Measurements from ENCODE around the gene ELOVL2. TPM values are rescaled to one million over a fixed set of nuclear protein-coding genes. Genes with fewer than 3 reads are reported as not detected.
A peak's percentile ranks its signal among the peaks of the same experiment; 100 is the strongest.

ELOVL2 gene
- total RNA-seq, 1 experiment from 2014 or later = 12.7 TPM

DNA sequence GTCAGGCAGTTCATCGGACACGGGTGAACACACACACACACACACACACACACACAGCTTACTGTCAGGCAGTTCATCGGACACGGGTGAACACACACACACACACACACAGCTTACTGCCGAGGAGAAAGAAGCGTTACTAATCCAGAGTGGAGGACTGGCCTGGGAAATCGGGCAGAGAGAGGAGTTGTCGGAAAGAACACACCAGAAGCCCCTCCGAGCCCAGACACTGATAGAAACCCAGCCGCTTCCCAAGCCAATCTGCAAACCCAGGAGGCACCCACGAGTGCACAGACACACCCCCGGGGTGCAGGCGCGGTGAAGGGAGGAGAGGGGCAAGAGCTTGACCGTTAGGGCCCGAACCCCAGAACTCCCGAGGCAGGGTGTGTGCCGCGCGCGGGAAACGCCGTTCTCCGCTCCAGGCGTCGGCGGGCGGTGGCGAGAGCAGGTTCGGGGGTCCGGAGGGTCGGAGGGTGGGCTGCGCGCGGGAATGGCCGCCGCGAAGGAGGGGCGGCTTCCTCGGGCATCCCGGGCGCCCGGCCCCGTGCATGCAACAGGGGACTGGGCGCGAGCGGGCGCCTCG is 636 bp downstream of the ELOVL2 start:
- no peak for TF ChIP-seq EZH2 (IDR thresholded peaks at IDR 0.05; ENCODE audit: borderline replicate concordance, low read depth, low read length, poor library complexity, severe bottlenecking)
- TF ChIP-seq, protein P1, sequence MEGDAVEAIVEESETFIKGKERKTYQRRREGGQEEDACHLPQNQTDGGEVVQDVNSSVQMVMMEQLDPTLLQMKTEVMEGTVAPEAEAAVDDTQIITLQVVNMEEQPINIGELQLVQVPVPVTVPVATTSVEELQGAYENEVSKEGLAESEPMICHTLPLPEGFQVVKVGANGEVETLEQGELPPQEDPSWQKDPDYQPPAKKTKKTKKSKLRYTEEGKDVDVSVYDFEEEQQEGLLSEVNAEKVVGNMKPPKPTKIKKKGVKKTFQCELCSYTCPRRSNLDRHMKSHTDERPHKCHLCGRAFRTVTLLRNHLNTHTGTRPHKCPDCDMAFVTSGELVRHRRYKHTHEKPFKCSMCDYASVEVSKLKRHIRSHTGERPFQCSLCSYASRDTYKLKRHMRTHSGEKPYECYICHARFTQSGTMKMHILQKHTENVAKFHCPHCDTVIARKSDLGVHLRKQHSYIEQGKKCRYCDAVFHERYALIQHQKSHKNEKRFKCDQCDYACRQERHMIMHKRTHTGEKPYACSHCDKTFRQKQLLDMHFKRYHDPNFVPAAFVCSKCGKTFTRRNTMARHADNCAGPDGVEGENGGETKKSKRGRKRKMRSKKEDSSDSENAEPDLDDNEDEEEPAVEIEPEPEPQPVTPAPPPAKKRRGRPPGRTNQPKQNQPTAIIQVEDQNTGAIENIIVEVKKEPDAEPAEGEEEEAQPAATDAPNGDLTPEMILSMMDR (conservative IDR thresholded peaks at IDR 0.05; ENCODE audit: low read depth, low read length) = no peak
- no TSS peak for BruUV-seq (replicated peaks)
- Histone ChIP-seq H3K4me3 (ENCODE audit: low read depth, low read length, poor library complexity, severe bottlenecking) (peak overlapping the region; percentile 82), H3K27ac (ENCODE audit: low read depth, low read length, poor library complexity, severe bottlenecking) (peak overlapping the region; percentile 58), H3K27me3 (replicated peaks; ENCODE audit: insufficient read depth, low read depth, low read length, poor library complexity) (peaks cover 2% of the 10 kb centered on the region), H3K4me1 (ENCODE audit: insufficient read depth, low read length, poor library complexity, severe bottlenecking) (peaks cover 9% of the 10 kb centered on the region), H3K9me3 (ENCODE audit: low read depth, low read length, poor library complexity, severe bottlenecking) (no peaks in the 10 kb centered on the region), H3K36me3 (ENCODE audit: insufficient read depth, low read length, poor library complexity, severe bottlenecking) (no peaks in the 10 kb centered on the region)
- ChIA-PET POLR2A (ENCODE audit: low non-redundant PET) (no interaction called here), CTCF (interaction anchor here (0.6 kb wide), 1 partner anchor 14 kb away, joined by 7 read pairs; no protein-coding TSS in a partner anchor)
- DNase-seq (ENCODE audit: low spot score) = no peak
- intact Hi-C loops (cut with micrococcal nuclease; ENCODE audit: unreplicated experiment) = no loop called here

DNA sequence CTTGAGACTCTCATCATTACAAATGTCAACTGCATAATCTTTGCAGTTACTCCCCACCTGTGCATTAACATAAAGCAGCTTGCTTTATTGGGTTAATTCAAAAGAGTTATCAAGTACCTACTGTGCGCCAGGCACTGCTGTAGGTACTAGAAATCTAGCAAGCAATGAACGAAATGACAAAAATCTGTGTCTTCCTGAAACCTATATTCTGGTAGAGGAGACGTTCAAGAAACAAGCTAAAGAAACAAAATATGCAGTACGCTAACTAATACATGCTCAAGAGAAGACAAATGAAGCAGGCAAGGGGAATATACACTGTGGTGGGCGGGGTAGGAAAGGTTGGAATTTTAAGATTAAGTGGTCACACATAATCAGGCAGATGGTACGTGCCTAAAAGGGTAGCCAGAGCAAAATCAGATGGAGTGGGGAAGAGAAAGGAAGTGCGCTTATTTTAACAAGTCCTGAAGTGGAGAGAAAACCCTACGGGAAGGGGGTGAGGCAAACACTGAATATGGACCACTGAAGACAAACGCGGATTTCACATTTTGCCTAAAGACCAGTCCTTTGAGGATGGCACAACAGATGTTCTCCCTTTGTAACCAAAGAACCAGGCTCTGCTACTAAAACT is 1.2 kb downstream of the ELOVL2 start:
- Histone ChIP-seq H3K9me3 (ENCODE audit: low read depth, low read length, poor library complexity, severe bottlenecking) (no peaks in the 10 kb centered on the region), H3K27me3 (replicated peaks; ENCODE audit: insufficient read depth, low read depth, low read length, poor library complexity) (peaks cover 2% of the 10 kb centered on the region), H3K36me3 (ENCODE audit: insufficient read depth, low read length, poor library complexity, severe bottlenecking) (no peaks in the 10 kb centered on the region), H3K27ac (ENCODE audit: low read depth, low read length, poor library complexity, severe bottlenecking) (peak overlapping the region; percentile 58), H3K4me1 (ENCODE audit: insufficient read depth, low read length, poor library complexity, severe bottlenecking) (peaks cover 9% of the 10 kb centered on the region), H3K4me3 (ENCODE audit: low read depth, low read length, poor library complexity, severe bottlenecking) (peak overlapping the region; percentile 82)
- no peak for TF ChIP-seq EZH2 (IDR thresholded peaks at IDR 0.05; ENCODE audit: borderline replicate concordance, low read depth, low read length, poor library complexity, severe bottlenecking)
- TF ChIP-seq, protein P1 (conservative IDR thresholded peaks at IDR 0.05; ENCODE audit: low read depth, low read length) = no peak
- TSS peak; percentile 29 for BruUV-seq (replicated peaks)
- intact Hi-C loops (cut with micrococcal nuclease; ENCODE audit: unreplicated experiment) = no loop called here
- ChIA-PET POLR2A (ENCODE audit: low non-redundant PET) (no interaction called here), CTCF (interaction anchor here (0.6 kb wide), 1 partner anchor 14 kb away, joined by 7 read pairs; no protein-coding TSS in a partner anchor)
- DNase-seq (ENCODE audit: low spot score) = peak; percentile 51

DNA sequence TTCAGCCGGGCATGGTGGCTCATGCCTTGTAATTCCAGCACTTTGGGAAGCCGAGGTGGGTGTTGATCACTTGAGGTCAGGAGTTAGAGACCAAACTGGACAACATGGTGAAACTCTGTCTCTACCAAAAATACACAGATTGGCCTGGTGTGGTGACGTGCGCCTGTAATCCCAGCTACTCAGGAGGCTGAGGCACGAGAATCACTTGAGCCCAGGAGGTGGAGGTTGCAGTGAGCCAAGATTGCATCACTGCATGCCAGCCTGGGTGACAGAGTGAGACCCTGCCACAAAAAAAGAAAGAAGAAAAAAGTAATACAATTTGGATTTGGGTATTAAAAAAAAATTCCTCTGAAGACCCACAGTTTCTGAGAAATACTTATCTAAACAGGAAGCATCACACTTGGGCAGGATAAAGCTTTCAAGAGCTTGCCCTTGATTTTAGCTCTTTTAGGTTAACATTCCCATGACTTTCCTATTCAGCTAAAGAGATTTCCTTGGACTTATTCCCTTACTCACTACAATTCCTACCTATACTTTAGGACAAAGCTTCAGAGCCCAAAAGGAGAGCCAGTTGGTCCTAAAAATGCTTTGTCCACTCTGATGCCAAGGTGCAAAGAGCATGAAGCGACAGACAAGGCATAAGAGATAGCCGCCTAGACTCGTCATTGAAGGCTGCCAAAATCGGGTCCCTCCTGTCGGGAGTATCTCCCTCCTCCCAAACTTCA is 1.9 kb downstream of the ELOVL2 start:
- ChIA-PET POLR2A (ENCODE audit: low non-redundant PET) (interaction anchor here (0.8 kb wide), 1 partner anchor 155 kb away, joined by 3 read pairs; the partner anchor contains the start of gene SYCP2L), CTCF (no interaction called here)
- TF ChIP-seq EZH2 (IDR thresholded peaks at IDR 0.05; ENCODE audit: borderline replicate concordance, low read depth, low read length, poor library complexity, severe bottlenecking) = no peak
- TF ChIP-seq, protein P1 (conservative IDR thresholded peaks at IDR 0.05; ENCODE audit: low read depth, low read length) = no peak
- no TSS peak for BruUV-seq (replicated peaks)
- Histone ChIP-seq H3K27ac (ENCODE audit: low read depth, low read length, poor library complexity, severe bottlenecking) (no peak overlapping the region), H3K9me3 (ENCODE audit: low read depth, low read length, poor library complexity, severe bottlenecking) (no peaks in the 10 kb centered on the region), H3K4me1 (ENCODE audit: insufficient read depth, low read length, poor library complexity, severe bottlenecking) (peaks cover 9% of the 10 kb centered on the region), H3K4me3 (ENCODE audit: low read depth, low read length, poor library complexity, severe bottlenecking) (peak overlapping the region; percentile 82), H3K36me3 (ENCODE audit: insufficient read depth, low read length, poor library complexity, severe bottlenecking) (no peaks in the 10 kb centered on the region), H3K27me3 (replicated peaks; ENCODE audit: insufficient read depth, low read depth, low read length, poor library complexity) (peaks cover 2% of the 10 kb centered on the region)
- DNase-seq (ENCODE audit: low spot score) = no peak
- intact Hi-C loops (cut with micrococcal nuclease; ENCODE audit: unreplicated experiment) = no loop called here
